HG03342 (cell line): ENCODE data around the gene CSTF1.

Experiments
- ATAC-seq: cut with Tn5 transposase; IDR thresholded peaks from one replicate; pipeline ENCODE4 v1.9.1; 2021; ENCODE audit warnings: mild to moderate bottlenecking, moderate library complexity; ENCODE audit not compliant: unreplicated experiment

Gene CSTF1

GRCh38 chr20:56449459-56449858 is 57.0 kb downstream of the CSTF1 start:
- ATAC-seq, result no peak

- no peak for ATAC-seq
These were observed 58.8 kb downstream of the CSTF1 start for GRCh38 chr20:56451056-56451765.

GRCh38 chr20:56453352-56453751 is 60.9 kb downstream of the CSTF1 start:
- peak; percentile 61 for ATAC-seq

DNA sequence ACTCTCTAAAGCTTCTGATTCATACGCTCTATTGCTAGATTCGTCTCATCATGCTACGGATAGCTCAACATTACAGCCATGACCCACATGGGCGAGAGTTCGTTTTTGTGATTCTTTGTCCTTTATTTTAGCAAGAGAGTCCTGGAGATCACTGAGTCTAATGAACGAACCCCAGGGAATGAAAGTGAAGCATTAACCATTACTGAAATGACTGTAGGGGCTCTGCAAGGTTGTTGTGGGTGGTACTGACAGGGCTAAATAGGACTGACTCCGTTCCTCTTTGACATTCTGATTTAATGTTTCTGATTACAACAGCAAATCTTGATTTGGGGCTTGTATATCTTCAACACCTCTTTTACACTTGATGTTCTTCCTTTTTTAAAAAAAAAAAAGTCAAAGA is 62.3 kb downstream of the CSTF1 start:
- peak; percentile 92 for ATAC-seq
